Measurements from ENCODE around the gene PSG11. TPM values are rescaled to one million over a fixed set of nuclear protein-coding genes. Genes with fewer than 3 reads are reported as not detected.
"Not testable (repeated sequence)": the region's sequence is repeated elsewhere in the genome, so short reads cannot be mapped to it uniquely, and the experiment has no call there.

PSG11 gene
- total RNA-seq, 1 experiment from 2014 or later: 0.41 TPM

DNA sequence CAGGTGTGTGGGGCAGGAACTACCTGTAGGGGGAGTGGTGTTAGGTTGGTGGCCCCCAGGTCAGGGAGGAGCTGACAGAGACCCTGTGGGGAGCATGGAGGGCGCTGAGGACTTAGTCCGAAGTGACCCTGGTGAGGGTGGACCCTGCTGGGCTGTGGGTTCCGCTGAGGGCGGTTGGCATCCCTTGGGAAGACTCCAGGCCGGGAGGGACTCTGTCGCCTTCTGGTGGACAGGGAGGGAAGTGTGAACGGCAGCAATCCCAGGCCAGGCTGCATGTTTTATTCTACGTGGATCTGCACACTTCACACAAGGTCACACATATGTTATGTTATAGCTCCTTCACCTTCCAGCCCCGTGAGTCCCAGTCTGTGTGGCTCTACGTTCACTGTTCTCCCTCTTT is 1.7 kb upstream of the PSG11 start:
- BruUV-seq (replicated peaks); H3K27me3 ChIP-seq (replicated peaks; ENCODE audit: control insufficient read depth, insufficient read depth, low read length); H3K4me3 ChIP-seq (ENCODE audit: low read depth, low read length); POLR2A ChIA-PET; DNase-seq; H3K27me3 Mint-ChIP-seq (ENCODE audit: insufficient read depth, unreplicated experiment); H3K27ac Mint-ChIP-seq (ENCODE audit: unreplicated experiment); intact Hi-C loops (cut with micrococcal nuclease; ENCODE audit: unreplicated experiment); H3K4me3 Mint-ChIP-seq (ENCODE audit: unreplicated experiment); H3K4me1 Mint-ChIP-seq (ENCODE audit: low read depth, unreplicated experiment); H3K9me3 ChIP-seq; H3K9me3 Mint-ChIP-seq (ENCODE audit: unreplicated experiment); H3K36me3 Mint-ChIP-seq (ENCODE audit: insufficient read depth, unreplicated experiment); H3K36me3 ChIP-seq (ENCODE audit: control insufficient read depth, insufficient read depth, low read length); H3K4me1 ChIP-seq; CTCF ChIA-PET: not testable (repeated sequence)
- TF ChIP-seq, protein P1, sequence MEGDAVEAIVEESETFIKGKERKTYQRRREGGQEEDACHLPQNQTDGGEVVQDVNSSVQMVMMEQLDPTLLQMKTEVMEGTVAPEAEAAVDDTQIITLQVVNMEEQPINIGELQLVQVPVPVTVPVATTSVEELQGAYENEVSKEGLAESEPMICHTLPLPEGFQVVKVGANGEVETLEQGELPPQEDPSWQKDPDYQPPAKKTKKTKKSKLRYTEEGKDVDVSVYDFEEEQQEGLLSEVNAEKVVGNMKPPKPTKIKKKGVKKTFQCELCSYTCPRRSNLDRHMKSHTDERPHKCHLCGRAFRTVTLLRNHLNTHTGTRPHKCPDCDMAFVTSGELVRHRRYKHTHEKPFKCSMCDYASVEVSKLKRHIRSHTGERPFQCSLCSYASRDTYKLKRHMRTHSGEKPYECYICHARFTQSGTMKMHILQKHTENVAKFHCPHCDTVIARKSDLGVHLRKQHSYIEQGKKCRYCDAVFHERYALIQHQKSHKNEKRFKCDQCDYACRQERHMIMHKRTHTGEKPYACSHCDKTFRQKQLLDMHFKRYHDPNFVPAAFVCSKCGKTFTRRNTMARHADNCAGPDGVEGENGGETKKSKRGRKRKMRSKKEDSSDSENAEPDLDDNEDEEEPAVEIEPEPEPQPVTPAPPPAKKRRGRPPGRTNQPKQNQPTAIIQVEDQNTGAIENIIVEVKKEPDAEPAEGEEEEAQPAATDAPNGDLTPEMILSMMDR (IDR thresholded peaks at IDR 0.05; ENCODE audit: insufficient read depth in 1 of 2, low read depth in 1 of 2, low read length in 1 of 2, severe bottlenecking in 1 of 2, unreplicated experiment in 1 of 2): peak in 1 of 2 experiments; percentile 27

DNA sequence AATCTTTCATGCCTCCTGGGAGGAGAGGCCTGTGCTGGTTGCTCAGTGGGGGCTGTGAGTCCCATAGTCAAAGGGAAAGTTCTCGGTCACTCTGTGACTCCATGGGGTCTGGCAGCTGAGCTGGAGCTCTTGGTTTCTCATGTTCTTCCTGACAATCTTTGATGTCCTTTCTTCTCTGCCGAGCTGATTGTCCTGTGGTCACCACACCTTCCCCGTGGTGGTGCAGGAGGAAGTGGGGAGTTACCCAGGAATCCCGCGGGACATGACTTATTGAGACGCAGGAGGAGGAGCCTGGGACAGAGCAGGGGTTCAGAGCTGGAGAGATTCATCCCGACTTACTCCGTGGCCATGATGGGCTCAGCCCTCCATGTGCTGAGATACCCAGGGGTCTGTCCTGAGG is 792 bp upstream of the PSG11 start:
- POLR2A ChIA-PET; H3K36me3 ChIP-seq (ENCODE audit: control insufficient read depth, insufficient read depth, low read length); H3K9me3 ChIP-seq; H3K4me3 Mint-ChIP-seq (ENCODE audit: unreplicated experiment); H3K4me1 Mint-ChIP-seq (ENCODE audit: low read depth, unreplicated experiment); DNase-seq; CTCF ChIA-PET; H3K9me3 Mint-ChIP-seq (ENCODE audit: unreplicated experiment); intact Hi-C loops (cut with micrococcal nuclease; ENCODE audit: unreplicated experiment); H3K27me3 Mint-ChIP-seq (ENCODE audit: insufficient read depth, unreplicated experiment); H3K27ac Mint-ChIP-seq (ENCODE audit: unreplicated experiment); BruUV-seq (replicated peaks); H3K4me3 ChIP-seq (ENCODE audit: low read depth, low read length); H3K36me3 Mint-ChIP-seq (ENCODE audit: insufficient read depth, unreplicated experiment); H3K27me3 ChIP-seq (replicated peaks; ENCODE audit: control insufficient read depth, insufficient read depth, low read length); H3K4me1 ChIP-seq: not testable (repeated sequence)

DNA sequence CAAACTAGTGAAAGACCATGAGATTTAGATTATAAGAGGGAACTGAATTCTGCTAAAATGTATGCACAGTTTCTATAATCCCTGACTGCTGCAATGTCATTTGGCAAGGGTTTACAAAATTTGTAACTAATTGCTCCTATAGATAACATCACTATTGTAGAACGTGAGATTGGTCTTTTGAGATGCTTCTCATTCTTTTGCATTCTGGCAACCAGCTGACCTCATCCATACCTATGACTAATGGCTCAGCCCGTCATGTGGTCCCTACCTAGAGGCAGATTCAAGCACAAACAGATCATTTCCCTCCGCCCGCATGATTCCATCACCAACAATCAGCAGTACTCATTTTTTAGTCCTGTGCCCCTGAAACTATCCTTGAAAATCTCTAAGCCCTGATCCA is 4.2 kb downstream of the PSG11 start:
- H3K36me3 ChIP-seq (ENCODE audit: control insufficient read depth, insufficient read depth, low read length); intact Hi-C loops (cut with micrococcal nuclease; ENCODE audit: unreplicated experiment); BruUV-seq (replicated peaks); H3K27me3 ChIP-seq (replicated peaks; ENCODE audit: control insufficient read depth, insufficient read depth, low read length); H3K9me3 ChIP-seq; H3K27me3 Mint-ChIP-seq (ENCODE audit: insufficient read depth, unreplicated experiment); CTCF ChIA-PET; H3K4me3 ChIP-seq (ENCODE audit: low read depth, low read length); POLR2A ChIA-PET; H3K4me1 Mint-ChIP-seq (ENCODE audit: low read depth, unreplicated experiment); H3K4me3 Mint-ChIP-seq (ENCODE audit: unreplicated experiment); H3K9me3 Mint-ChIP-seq (ENCODE audit: unreplicated experiment); H3K4me1 ChIP-seq; H3K36me3 Mint-ChIP-seq (ENCODE audit: insufficient read depth, unreplicated experiment): not testable (repeated sequence)
- peak overlapping the region; percentile 74 for H3K27ac Mint-ChIP-seq (ENCODE audit: unreplicated experiment)
- DNase-seq: peak; percentile 15 to 52

DNA sequence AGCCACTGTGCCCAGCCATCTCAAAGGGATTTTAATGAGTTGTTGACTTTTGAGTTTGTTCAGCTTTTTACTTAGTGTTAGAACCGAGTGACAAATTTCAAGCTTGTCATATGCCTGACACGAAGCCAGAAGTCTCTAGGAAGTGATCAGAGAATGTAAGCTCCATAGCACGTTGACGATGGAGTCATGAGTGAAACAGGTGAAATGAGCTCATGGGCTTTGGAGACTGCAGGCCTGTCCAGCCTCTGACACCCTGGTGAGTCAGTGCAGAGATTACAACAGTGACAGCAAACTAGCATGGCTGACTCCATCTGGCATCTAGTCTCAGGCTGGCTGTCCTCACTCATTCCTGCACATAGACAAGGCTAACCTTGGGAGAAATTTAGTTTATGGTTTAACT is 4.6 kb downstream of the PSG11 start:
- H3K27ac Mint-ChIP-seq (ENCODE audit: unreplicated experiment): peak overlapping the region; percentile 63
- H3K4me3 ChIP-seq (ENCODE audit: low read depth, low read length); H3K9me3 ChIP-seq; CTCF ChIA-PET; H3K36me3 ChIP-seq (ENCODE audit: control insufficient read depth, insufficient read depth, low read length); H3K4me1 Mint-ChIP-seq (ENCODE audit: low read depth, unreplicated experiment); DNase-seq; H3K4me3 Mint-ChIP-seq (ENCODE audit: unreplicated experiment); BruUV-seq (replicated peaks); H3K9me3 Mint-ChIP-seq (ENCODE audit: unreplicated experiment); H3K27me3 ChIP-seq (replicated peaks; ENCODE audit: control insufficient read depth, insufficient read depth, low read length); H3K36me3 Mint-ChIP-seq (ENCODE audit: insufficient read depth, unreplicated experiment); H3K4me1 ChIP-seq; POLR2A ChIA-PET; H3K27me3 Mint-ChIP-seq (ENCODE audit: insufficient read depth, unreplicated experiment); intact Hi-C loops (cut with micrococcal nuclease; ENCODE audit: unreplicated experiment): not testable (repeated sequence)

DNA sequence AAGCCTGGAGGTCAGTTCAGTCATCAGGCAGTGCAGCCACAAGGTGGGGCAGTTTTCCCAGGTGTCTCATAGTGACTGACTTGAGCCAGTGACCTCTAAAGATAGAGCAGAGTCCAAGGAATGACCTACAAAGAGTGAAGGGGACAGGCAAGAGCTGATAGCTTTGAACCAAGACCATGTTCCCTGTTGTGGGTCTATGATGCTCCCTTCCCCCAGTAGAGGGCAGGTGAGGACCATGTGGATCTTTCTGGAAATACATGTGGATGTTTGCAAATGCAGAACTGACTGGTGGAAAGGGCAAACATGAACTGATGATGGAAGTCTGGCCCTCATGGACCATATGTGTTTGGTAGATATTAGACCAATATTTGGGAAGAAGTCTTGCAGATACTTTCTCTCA is 6.7 kb downstream of the PSG11 start:
- peak; percentile 46 to 49 for DNase-seq
- H3K27ac Mint-ChIP-seq (ENCODE audit: unreplicated experiment); H3K9me3 Mint-ChIP-seq (ENCODE audit: unreplicated experiment); POLR2A ChIA-PET; intact Hi-C loops (cut with micrococcal nuclease; ENCODE audit: unreplicated experiment); BruUV-seq (replicated peaks); CTCF ChIA-PET; H3K36me3 ChIP-seq (ENCODE audit: control insufficient read depth, insufficient read depth, low read length); H3K36me3 Mint-ChIP-seq (ENCODE audit: insufficient read depth, unreplicated experiment); H3K9me3 ChIP-seq; H3K4me1 Mint-ChIP-seq (ENCODE audit: low read depth, unreplicated experiment); H3K4me3 Mint-ChIP-seq (ENCODE audit: unreplicated experiment); H3K27me3 Mint-ChIP-seq (ENCODE audit: insufficient read depth, unreplicated experiment); H3K4me1 ChIP-seq; H3K4me3 ChIP-seq (ENCODE audit: low read depth, low read length); H3K27me3 ChIP-seq (replicated peaks; ENCODE audit: control insufficient read depth, insufficient read depth, low read length): not testable (repeated sequence)

DNA sequence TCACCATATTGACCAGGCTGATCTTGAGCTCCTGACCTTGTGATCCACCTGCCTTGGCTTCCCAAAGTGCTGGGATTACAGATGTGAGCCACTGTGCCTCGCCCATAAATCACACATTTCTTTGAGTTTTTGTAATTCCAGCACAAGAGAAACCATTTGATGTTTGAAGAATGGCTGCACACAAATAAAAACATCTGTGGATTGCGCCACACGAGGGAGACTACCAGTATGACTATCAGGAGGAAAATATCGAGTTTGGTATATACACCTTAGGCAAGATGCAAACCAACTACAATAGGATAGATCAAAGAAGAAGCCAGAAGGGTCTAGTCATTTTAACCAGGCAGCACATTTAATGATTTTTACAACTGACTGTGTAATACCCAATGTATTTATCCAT is 20.4 kb downstream of the PSG11 start:
- BruUV-seq (replicated peaks); H3K4me3 ChIP-seq (ENCODE audit: low read depth, low read length); DNase-seq; H3K27me3 ChIP-seq (replicated peaks; ENCODE audit: control insufficient read depth, insufficient read depth, low read length); POLR2A ChIA-PET; H3K36me3 ChIP-seq (ENCODE audit: control insufficient read depth, insufficient read depth, low read length); CTCF ChIA-PET; H3K9me3 ChIP-seq; H3K4me3 Mint-ChIP-seq (ENCODE audit: unreplicated experiment); H3K27ac Mint-ChIP-seq (ENCODE audit: unreplicated experiment); intact Hi-C loops (cut with micrococcal nuclease; ENCODE audit: unreplicated experiment); H3K36me3 Mint-ChIP-seq (ENCODE audit: insufficient read depth, unreplicated experiment); H3K27me3 Mint-ChIP-seq (ENCODE audit: insufficient read depth, unreplicated experiment): not testable (repeated sequence)
- H3K4me1 ChIP-seq: peaks cover 10% of the 10 kb centered on the region
- Mint-ChIP-seq H3K9me3 (ENCODE audit: unreplicated experiment) (peaks cover 24% of the 10 kb centered on the region), H3K4me1 (ENCODE audit: low read depth, unreplicated experiment) (peaks cover 18% of the 10 kb centered on the region)

DNA sequence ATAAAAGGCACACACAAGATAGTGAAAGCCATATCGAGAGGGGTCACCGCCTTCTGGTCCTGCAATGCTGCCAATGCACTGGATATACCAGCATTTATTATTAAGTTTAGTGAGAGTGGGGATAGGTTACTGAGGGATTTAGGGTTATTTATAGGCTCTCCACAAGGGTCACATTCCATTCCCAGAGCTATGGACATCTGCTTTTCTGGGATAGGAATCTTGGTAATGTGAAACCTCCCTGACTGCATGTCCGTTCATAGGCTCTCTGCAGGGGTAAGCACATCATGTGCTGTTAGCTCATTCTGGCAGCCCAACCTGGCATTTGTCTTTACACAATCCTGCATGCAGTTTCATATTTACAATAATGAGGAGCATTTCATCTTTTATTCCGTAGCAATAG is 21.4 kb downstream of the PSG11 start:
- H3K36me3 ChIP-seq (ENCODE audit: control insufficient read depth, insufficient read depth, low read length); intact Hi-C loops (cut with micrococcal nuclease; ENCODE audit: unreplicated experiment); H3K27ac Mint-ChIP-seq (ENCODE audit: unreplicated experiment); BruUV-seq (replicated peaks); H3K27me3 ChIP-seq (replicated peaks; ENCODE audit: control insufficient read depth, insufficient read depth, low read length); H3K4me3 ChIP-seq (ENCODE audit: low read depth, low read length); POLR2A ChIA-PET; H3K4me3 Mint-ChIP-seq (ENCODE audit: unreplicated experiment); H3K36me3 Mint-ChIP-seq (ENCODE audit: insufficient read depth, unreplicated experiment); H3K27me3 Mint-ChIP-seq (ENCODE audit: insufficient read depth, unreplicated experiment); DNase-seq; H3K9me3 ChIP-seq: not testable (repeated sequence)
- H3K4me1 ChIP-seq: peaks cover 10% of the 10 kb centered on the region
- Mint-ChIP-seq H3K4me1 (ENCODE audit: low read depth, unreplicated experiment) (peaks cover 18% of the 10 kb centered on the region), H3K9me3 (ENCODE audit: unreplicated experiment) (peaks cover 24% of the 10 kb centered on the region)
- CTCF ChIA-PET: interaction anchor here (0.6 kb wide), 1 partner anchor 1934 kb away, joined by 4 read pairs; no protein-coding TSS in a partner anchor
